HG03064 (cell line): ENCODE results near the gene EWSR1.

Experiments used
- ATAC-seq: cut with Tn5 transposase; IDR thresholded peaks from one replicate; pipeline ENCODE4 v1.9.1; 2021; ENCODE audit warnings: low read depth; ENCODE audit not compliant: unreplicated experiment

EWSR1 gene

GRCh38 chr22:29267462-29267857 lies 608 bp upstream of the EWSR1 start:
- peak; percentile 25 for ATAC-seq

GRCh38 chr22:29268511-29269229 lies 602 bp downstream of the EWSR1 start:
- ATAC-seq, result no peak

GRCh38 chr22:29269230-29269604 lies 1.1 kb downstream of the EWSR1 start:
- no peak for ATAC-seq

GRCh38 chr22:29269731-29270474 lies 1.8 kb downstream of the EWSR1 start:
- no peak for ATAC-seq

GRCh38 chr22:29270475-29271271 lies 2.6 kb downstream of the EWSR1 start:
- ATAC-seq, result no peak

GRCh38 chr22:29272624-29273023 lies 4.6 kb downstream of the EWSR1 start:
- no peak for ATAC-seq

- ATAC-seq, result no peak
These were observed 7.1 kb downstream of the EWSR1 start for GRCh38 chr22:29275167-29275566.

GRCh38 chr22:29275819-29276565 lies 7.9 kb downstream of the EWSR1 start:
- ATAC-seq, result no peak

- no peak for ATAC-seq
These were observed 9.9 kb downstream of the EWSR1 start for GRCh38 chr22:29277927-29278326.

GRCh38 chr22:29284196-29284595 lies 16.1 kb downstream of the EWSR1 start:
- ATAC-seq, result no peak

- ATAC-seq, result no peak
These were observed 20.8 kb downstream of the EWSR1 start for GRCh38 chr22:29288837-29289236.

- ATAC-seq, result no peak
These were observed 22.0 kb downstream of the EWSR1 start for GRCh38 chr22:29290061-29290460.

GRCh38 chr22:29291215-29291614 lies 23.1 kb downstream of the EWSR1 start:
- no peak for ATAC-seq

- no peak for ATAC-seq
These were observed 24.3 kb downstream of the EWSR1 start for GRCh38 chr22:29292379-29292778.

GRCh38 chr22:29298641-29299040 lies 30.6 kb downstream of the EWSR1 start:
- ATAC-seq, result no peak

GRCh38 chr22:29299136-29299900 lies 31.2 kb downstream of the EWSR1 start:
- no peak for ATAC-seq

GRCh38 chr22:29300467-29300806 lies 32.4 kb downstream of the EWSR1 start:
- ATAC-seq, result no peak

- ATAC-seq, result no peak
These were observed 32.9 kb downstream of the EWSR1 start for GRCh38 chr22:29300807-29301601.

GRCh38 chr22:29301716-29302401 lies 33.8 kb downstream of the EWSR1 start:
- ATAC-seq, result no peak
